Activated naive CD4-positive, alpha-beta T cell treated with anti-CD3 and anti-CD28 coated beads, Interleukin-2, amount 10 ng/mL, durations not matched to agents 7 days and 5 days (primary cell): ENCODE data around the gene TEX22.

Source experiments
- CTCF ChIA-PET: fragments of 350-600 bp; sonication (Branson Sonifier 250); formaldehyde crosslinking; loops from one replicate; lab custom pipeline; 2021; ENCODE audit warnings: antibody characterized with exemption; lab: Charles Lee
- DNase-seq: peaks from one replicate; pipeline ENCODE4 v3.0.0-alpha.2; 2020
- H3K27ac Mint-ChIP-seq: one replicate; pipeline ENCODE4 v1.8.0; 2021; ENCODE audit warnings: mild to moderate bottlenecking, moderate library complexity, mixed read lengths
- H3K27me3 Mint-ChIP-seq: one replicate; pipeline ENCODE4 v1.8.0; 2021; ENCODE audit warnings: mild to moderate bottlenecking, mixed read lengths
- H3K36me3 Mint-ChIP-seq: one replicate; pipeline ENCODE4 v1.8.0; 2021; ENCODE audit warnings: mixed read lengths
- H3K4me1 Mint-ChIP-seq: one replicate; pipeline ENCODE4 v1.8.0; 2021; ENCODE audit warnings: mixed read lengths
- H3K4me3 Mint-ChIP-seq: one replicate; pipeline ENCODE4 v1.8.0; 2021; ENCODE audit warnings: mild to moderate bottlenecking, moderate library complexity, mixed read lengths
- H3K9me3 Mint-ChIP-seq: one replicate; pipeline ENCODE4 v1.8.0; 2021; ENCODE audit warnings: mixed read lengths

Gene TEX22

GRCh38 chr14:105374389-105374788, 23.9 kb upstream of the TEX22 start:
- Mint-ChIP-seq H3K4me1 (peaks cover 23% of the 10 kb centered on the region), H3K9me3 (no peaks in the 10 kb centered on the region), H3K36me3 (no peaks in the 10 kb centered on the region), H3K27ac (no peak overlapping the region), H3K27me3 (no peaks in the 10 kb centered on the region), H3K4me3 (no peak overlapping the region)
- no peak for DNase-seq
- CTCF ChIA-PET: interaction anchor here (1.0 to 2.6 kb wide), 3 partner anchors 99 to 154 kb away, joined by 3 to 12 read pairs (median 7); no protein-coding TSS in a partner anchor

- Mint-ChIP-seq H3K4me1 (peaks cover 23% of the 10 kb centered on the region), H3K36me3 (no peaks in the 10 kb centered on the region), H3K27ac (no peak overlapping the region), H3K4me3 (no peak overlapping the region), H3K9me3 (no peaks in the 10 kb centered on the region), H3K27me3 (no peaks in the 10 kb centered on the region)
- DNase-seq: peak; percentile 50
- CTCF ChIA-PET: interaction anchor here (1.7 kb wide), 1 partner anchor 29 kb away, joined by 5 read pairs; no protein-coding TSS in a partner anchor
These were observed 22.7 kb upstream of the TEX22 start for GRCh38 chr14:105375635-105376057.

GRCh38 chr14:105376521-105377440, 21.6 kb upstream of the TEX22 start:
- H3K27me3 Mint-ChIP-seq: no peaks in the 10 kb centered on the region
- no peaks in the 10 kb centered on the region for H3K9me3 Mint-ChIP-seq
- H3K27ac Mint-ChIP-seq: no peak overlapping the region
- no peak for DNase-seq
- H3K36me3 Mint-ChIP-seq: no peaks in the 10 kb centered on the region
- CTCF ChIA-PET: interaction anchor here (1.7 kb wide), 1 partner anchor 28 kb away, joined by 5 read pairs; no protein-coding TSS in a partner anchor
- no peak overlapping the region for H3K4me3 Mint-ChIP-seq
- H3K4me1 Mint-ChIP-seq: peaks cover 20% of the 10 kb centered on the region

DNA sequence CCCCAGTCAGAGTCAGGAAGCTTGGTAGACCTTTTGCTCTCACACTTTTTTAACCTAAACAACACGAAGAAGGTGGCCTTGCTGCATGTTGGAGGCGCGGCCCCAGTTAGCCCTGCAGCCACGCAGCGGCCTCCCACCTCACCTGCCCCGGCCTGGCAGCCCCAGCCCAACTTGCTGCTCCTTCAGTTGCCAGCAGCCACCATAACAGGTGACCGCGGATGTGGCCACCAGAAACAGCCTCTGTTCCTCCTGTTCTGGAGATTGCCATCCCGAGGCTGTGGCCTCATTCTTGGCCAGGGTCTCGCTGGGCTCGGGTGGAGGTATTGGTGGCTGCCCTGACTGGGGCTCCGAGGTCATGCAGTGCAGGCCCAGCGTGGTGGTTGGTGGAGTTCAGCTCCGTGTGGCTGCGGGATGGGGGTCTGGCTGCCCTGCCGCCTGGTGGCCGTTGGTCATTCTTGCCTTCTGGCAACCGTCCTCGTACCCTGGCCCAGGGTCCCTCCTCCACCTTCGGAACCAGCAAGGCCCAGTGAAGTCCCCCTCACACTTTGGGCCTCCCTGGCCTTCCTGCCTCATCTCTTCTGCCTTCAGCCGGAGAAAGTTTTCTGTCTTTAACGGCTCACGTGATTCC, 20.7 kb upstream of the TEX22 start:
- Mint-ChIP-seq H3K36me3 (no peaks in the 10 kb centered on the region), H3K4me3 (no peak overlapping the region), H3K27me3 (no peaks in the 10 kb centered on the region), H3K27ac (no peak overlapping the region), H3K4me1 (peaks cover 20% of the 10 kb centered on the region), H3K9me3 (no peaks in the 10 kb centered on the region)
- DNase-seq: no peak
- CTCF ChIA-PET: no interaction called here

GRCh38 chr14:105378199-105378598, 20.1 kb upstream of the TEX22 start:
- Mint-ChIP-seq H3K4me3 (no peak overlapping the region), H3K4me1 (peaks cover 20% of the 10 kb centered on the region), H3K9me3 (no peaks in the 10 kb centered on the region), H3K27me3 (no peaks in the 10 kb centered on the region), H3K27ac (no peak overlapping the region), H3K36me3 (no peaks in the 10 kb centered on the region)
- DNase-seq: no peak
- CTCF ChIA-PET: no interaction called here

- Mint-ChIP-seq H3K27ac (no peak overlapping the region), H3K4me3 (no peak overlapping the region), H3K27me3 (no peaks in the 10 kb centered on the region), H3K9me3 (no peaks in the 10 kb centered on the region), H3K4me1 (peaks cover 19% of the 10 kb centered on the region), H3K36me3 (no peaks in the 10 kb centered on the region)
- no peak for DNase-seq
- CTCF ChIA-PET: interaction anchor here (1.3 kb wide), 1 partner anchor 9 kb away, joined by 6 read pairs; no protein-coding TSS in a partner anchor
These were observed 19.3 kb upstream of the TEX22 start for GRCh38 chr14:105378873-105379685.

DNA sequence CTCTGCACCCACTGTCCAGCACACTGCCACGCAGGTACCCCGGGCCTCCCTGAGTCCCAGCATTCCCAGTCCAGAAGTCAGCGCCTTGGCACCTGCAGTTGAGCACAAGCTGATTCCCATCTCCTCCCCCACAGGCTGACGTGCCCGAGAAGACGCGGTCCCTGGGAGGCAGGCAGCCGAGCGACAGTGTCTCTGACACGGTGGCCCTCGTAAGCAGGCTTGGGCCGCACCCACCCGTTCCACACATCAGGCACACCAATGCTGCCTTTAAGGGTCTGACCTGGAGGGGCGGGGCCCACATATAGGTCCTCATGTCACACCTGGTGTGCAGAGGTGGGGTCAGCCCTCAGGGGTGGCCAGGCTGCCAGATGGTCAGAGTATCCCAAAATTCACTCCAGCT, 18.4 kb upstream of the TEX22 start:
- H3K27me3 Mint-ChIP-seq: no peaks in the 10 kb centered on the region
- no peak for DNase-seq
- peaks cover 12% of the 10 kb centered on the region for H3K4me1 Mint-ChIP-seq
- no peaks in the 10 kb centered on the region for H3K36me3 Mint-ChIP-seq
- H3K9me3 Mint-ChIP-seq: no peaks in the 10 kb centered on the region
- CTCF ChIA-PET: interaction anchor here (1.3 kb wide), 1 partner anchor 9 kb away, joined by 6 read pairs; no protein-coding TSS in a partner anchor
- H3K27ac Mint-ChIP-seq: no peak overlapping the region
- H3K4me3 Mint-ChIP-seq: no peak overlapping the region

DNA sequence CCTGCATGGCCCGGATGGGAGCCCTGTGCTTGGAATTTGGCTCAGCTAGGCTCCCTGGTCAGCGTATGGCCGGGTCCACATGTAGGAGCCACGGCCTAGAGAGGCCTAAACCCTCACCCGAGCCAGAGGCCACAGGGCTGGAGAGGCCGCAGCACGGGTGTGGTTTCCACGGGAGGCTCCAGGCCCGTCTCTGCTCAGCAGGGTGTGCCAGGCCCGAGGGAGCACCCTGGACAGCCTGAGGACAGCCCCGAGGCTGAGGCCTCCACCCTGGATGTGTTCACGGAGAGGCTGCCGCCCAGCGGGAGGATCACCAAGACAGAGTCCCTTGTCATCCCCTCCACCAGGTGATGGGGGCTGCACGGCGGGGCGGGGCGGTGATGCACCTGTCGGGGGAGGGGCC, 17.6 kb upstream of the TEX22 start:
- Mint-ChIP-seq H3K36me3 (no peaks in the 10 kb centered on the region), H3K4me3 (no peak overlapping the region), H3K4me1 (peaks cover 6% of the 10 kb centered on the region), H3K27ac (no peak overlapping the region), H3K27me3 (no peaks in the 10 kb centered on the region), H3K9me3 (no peaks in the 10 kb centered on the region)
- CTCF ChIA-PET: no interaction called here
- no peak for DNase-seq

- Mint-ChIP-seq H3K4me1 (no peaks in the 10 kb centered on the region), H3K27ac (no peak overlapping the region), H3K36me3 (no peaks in the 10 kb centered on the region), H3K27me3 (no peaks in the 10 kb centered on the region), H3K4me3 (no peak overlapping the region), H3K9me3 (no peaks in the 10 kb centered on the region)
- CTCF ChIA-PET: interaction anchor here (2.0 kb wide), 1 partner anchor 10 kb away, joined by 6 read pairs; no protein-coding TSS in a partner anchor
- no peak for DNase-seq
These were observed 16.6 kb upstream of the TEX22 start for GRCh38 chr14:105381446-105382342.

DNA sequence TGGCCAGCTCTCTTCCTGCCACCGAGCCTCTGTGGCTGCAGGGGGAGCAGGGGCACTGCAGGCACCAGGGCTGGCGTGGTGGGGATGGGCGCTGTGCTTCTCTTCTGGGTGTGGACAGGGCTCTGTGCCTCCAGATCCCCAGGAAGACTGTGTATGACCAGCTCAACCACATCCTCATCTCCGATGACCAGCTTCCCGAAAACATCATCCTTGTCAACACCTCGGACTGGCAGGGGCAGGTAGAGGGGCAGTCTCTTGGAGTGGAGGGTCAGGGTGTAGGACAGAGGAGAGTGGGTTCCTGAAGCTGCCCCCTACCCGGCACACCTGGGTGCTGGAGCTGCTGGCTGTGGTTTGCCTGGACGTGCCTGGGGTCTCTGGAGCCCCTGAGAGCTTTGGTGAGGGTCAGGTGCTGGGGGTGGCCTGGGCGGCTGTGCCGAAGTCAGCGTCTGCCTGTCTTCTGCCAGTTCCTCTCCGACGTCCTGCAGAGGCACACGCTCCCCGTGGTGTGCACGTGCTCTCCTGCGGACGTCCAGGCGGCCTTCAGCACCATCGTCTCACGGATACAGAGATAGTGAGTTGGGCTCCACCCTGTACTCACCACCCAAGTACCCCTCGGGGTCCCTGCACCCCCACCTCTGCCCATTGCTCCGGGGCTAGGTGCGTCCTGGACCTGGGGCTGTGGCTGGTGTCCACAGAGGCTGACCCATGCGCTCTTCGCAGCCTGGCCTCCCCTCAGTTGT, 15.8 kb upstream of the TEX22 start:
- CTCF ChIA-PET: interaction anchor here (2.0 kb wide), 1 partner anchor 11 kb away, joined by 6 read pairs; no protein-coding TSS in a partner anchor
- no peaks in the 10 kb centered on the region for H3K36me3 Mint-ChIP-seq
- no peaks in the 10 kb centered on the region for H3K4me1 Mint-ChIP-seq
- H3K27ac Mint-ChIP-seq: no peak overlapping the region
- no peaks in the 10 kb centered on the region for H3K27me3 Mint-ChIP-seq
- DNase-seq: no peak
- no peaks in the 10 kb centered on the region for H3K9me3 Mint-ChIP-seq
- no peak overlapping the region for H3K4me3 Mint-ChIP-seq

DNA sequence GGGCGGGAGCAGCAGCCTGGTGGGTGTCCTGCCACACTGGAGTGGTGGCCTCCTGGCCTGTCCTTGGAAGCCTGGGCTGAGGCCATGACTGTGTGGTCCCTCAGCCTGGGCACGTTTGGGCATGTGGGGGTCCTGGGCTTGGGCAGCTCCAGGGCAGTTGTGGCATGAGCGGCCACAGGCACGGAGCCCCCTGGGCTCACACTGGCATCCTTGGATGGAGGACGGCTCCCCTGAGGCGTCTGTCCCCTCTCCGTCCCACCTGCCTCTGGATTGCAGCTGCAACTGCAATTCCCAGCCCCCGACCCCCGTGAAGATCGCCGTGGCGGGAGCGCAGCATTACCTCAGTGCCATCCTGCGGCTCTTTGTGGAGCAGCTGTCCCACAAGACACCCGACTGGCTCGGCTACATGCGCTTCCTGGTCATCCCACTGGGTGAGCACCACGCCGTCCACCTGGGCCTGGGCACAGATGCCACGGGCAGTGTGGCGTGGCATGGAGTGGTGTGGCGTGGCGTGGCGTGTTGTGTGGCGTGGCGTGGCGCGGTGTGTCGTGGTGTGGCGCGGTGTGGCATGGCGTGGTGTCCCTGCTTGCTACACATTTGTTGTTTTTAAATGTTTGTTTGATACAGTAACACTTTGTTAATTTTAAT, 15.1 kb upstream of the TEX22 start:
- H3K9me3 Mint-ChIP-seq: no peaks in the 10 kb centered on the region
- H3K4me1 Mint-ChIP-seq: no peaks in the 10 kb centered on the region

DNA sequence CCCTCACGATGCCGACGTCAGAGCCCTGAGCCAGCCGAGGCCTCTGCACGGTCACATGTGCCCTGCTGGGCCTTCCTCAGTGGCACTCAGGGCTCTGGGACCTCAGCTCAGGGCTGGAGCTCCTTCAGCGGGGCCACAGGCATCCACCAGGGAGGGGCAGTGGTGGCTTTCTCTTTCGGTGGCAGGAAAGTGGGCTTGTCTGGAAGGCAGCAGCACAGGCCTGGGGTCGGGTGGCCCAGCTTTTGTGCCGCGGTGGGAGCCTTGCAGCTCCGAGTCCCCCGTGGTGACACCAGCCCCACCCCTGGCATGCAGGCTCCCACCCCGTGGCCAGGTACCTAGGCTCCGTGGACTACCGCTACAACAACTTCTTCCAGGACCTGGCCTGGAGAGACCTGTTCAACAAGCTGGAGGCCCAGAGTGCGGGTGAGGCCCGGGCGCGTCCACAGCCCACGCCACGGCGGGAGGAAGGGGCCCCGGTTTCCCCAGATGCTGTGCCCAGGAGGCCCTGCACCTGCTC, 14.2 kb upstream of the TEX22 start:
- no peak for DNase-seq
- H3K9me3 Mint-ChIP-seq: no peaks in the 10 kb centered on the region
- CTCF ChIA-PET: no interaction called here
- H3K27me3 Mint-ChIP-seq: no peaks in the 10 kb centered on the region
- no peak overlapping the region for H3K4me3 Mint-ChIP-seq
- peaks cover 2% of the 10 kb centered on the region for H3K4me1 Mint-ChIP-seq
- no peak overlapping the region for H3K27ac Mint-ChIP-seq
- H3K36me3 Mint-ChIP-seq: no peaks in the 10 kb centered on the region

More for the DNA sequence above, 15.1 kb upstream of the TEX22 start:
- Mint-ChIP-seq H3K4me3 (no peak overlapping the region), H3K27me3 (no peaks in the 10 kb centered on the region), H3K27ac (no peak overlapping the region), H3K36me3 (no peaks in the 10 kb centered on the region)
- no peak for DNase-seq
- CTCF ChIA-PET: interaction anchor here (2.0 kb wide), 1 partner anchor 12 kb away, joined by 6 read pairs; no protein-coding TSS in a partner anchor
